NCI-H69 (cell line): Measurements from ENCODE around the gene GOLGA8B.
"Not testable (repeated sequence)": the region's sequence is repeated elsewhere in the genome, so short reads cannot be mapped to it uniquely, and the experiment has no call there.

Source experiments
- DNase-seq: peaks from one replicate; lab custom pipeline; 2025; lab: John Stamatoyannopoulos, UW

The GOLGA8B gene

DNA sequence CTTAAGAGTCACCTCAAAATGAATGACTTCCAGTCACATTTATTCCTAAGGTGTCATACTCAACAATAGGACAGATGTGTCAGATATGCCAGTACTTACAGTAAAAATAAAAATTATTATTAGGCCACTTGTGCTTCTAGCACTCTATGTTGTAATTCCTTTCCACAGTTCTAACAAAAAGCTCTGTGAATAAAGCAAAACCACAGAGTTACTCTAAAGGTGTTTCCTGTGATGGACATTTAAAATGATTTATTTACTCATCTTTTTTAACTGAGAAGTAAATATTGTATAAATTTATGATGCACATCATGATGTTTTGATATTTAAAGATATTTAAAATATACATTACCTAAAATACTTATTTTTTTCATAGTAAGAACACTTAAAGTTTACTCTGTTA lies 13.9 kb upstream of the GOLGA8B start:
- DNase-seq: no peak

- DNase-seq: no peak
Observed at GRCh38 chr15:34594361-34594760, 10.9 kb upstream of the GOLGA8B start.

GRCh38 chr15:34591306-34591705 lies 7.9 kb upstream of the GOLGA8B start:
- DNase-seq: peak; percentile 16

DNA sequence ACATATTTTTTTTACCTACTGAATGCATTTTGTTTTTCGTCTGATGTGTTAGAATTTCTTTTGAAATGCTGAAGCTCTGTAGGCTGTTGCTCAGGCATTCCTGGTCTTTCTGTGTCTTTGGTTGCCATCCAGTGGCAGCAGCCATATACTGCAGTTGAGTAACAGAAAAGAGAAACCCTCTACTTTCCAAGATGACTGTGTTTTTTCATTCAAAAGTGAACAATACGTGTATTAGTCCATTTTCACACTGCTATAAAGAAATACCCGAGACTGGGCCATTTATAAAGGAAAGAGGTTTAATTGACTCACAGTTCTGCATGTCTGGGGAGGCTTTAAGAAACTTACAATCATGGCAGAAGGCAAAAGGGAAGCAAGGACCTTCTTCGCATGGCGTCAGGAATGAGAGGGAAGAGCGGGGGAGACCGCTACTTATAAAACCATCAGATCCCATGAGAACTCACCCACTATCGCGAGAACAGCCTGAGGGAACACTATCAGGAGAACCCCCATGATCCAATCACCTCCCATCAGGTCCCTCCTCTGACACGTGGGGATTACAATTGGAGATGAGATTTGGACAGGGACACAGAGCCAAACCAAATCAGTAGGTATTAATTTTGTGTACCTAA lies 4.7 kb upstream of the GOLGA8B start:
- peak; percentile 84 for DNase-seq

- DNase-seq: not testable (repeated sequence)
Observed at GRCh38 chr15:34585966-34586365, 2.5 kb upstream of the GOLGA8B start.

- DNase-seq: no peak
Observed at GRCh38 chr15:34584996-34585395, 1.5 kb upstream of the GOLGA8B start.

GRCh38 chr15:34584330-34584668 lies 848 bp upstream of the GOLGA8B start:
- peak; percentile 9 for DNase-seq

DNA sequence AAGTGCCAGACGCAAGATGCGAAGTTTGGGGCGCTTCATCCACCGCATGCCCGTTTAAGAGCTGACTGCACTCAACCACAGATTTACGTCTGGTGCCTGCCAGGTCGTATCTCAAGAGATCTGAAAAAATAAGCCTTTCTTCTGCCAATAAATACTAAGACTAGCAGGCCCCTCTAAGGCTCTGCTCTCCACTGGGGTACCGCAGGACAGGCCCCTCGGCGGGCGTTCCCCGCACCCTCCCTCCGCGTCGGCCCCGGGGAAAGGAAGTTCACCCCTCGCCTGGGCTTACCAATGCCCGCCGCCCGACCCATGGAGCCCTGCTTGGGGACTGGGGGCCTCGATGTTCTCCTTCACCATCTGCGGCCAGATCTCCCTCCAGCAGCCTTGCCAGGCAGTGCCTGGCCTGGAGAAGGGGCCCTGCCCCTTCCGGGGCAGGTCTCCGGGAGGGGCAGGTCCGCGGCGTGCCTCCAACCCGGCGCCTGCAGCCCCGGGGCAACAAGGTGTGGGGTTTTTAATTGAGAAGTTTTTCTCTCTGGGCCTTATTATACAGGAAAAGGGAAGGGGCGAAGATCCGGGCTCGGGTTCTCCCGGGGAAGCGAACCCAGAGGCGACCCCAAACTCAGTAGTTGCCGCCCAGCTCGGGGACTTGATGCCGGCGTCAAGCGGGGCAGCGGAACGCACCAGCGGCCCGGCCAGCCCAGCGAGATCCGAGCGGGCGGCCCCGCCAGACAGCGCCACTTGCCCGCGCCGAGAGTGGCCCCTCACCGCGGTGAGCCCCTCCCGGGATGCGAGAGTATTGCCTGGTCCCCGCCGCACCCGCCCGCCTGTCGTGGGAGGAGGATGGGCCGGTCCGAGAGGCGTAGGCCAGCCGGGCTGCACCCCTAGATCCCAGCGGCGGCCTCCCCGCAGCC lies 735 bp downstream of the GOLGA8B start:
- peak; percentile 68 for DNase-seq

- not testable (repeated sequence) for DNase-seq
Observed at GRCh38 chr15:34581687-34582460, 1.6 kb downstream of the GOLGA8B start.

- DNase-seq: no peak
Observed at GRCh38 chr15:34581043-34581365, 2.4 kb downstream of the GOLGA8B start.

DNA sequence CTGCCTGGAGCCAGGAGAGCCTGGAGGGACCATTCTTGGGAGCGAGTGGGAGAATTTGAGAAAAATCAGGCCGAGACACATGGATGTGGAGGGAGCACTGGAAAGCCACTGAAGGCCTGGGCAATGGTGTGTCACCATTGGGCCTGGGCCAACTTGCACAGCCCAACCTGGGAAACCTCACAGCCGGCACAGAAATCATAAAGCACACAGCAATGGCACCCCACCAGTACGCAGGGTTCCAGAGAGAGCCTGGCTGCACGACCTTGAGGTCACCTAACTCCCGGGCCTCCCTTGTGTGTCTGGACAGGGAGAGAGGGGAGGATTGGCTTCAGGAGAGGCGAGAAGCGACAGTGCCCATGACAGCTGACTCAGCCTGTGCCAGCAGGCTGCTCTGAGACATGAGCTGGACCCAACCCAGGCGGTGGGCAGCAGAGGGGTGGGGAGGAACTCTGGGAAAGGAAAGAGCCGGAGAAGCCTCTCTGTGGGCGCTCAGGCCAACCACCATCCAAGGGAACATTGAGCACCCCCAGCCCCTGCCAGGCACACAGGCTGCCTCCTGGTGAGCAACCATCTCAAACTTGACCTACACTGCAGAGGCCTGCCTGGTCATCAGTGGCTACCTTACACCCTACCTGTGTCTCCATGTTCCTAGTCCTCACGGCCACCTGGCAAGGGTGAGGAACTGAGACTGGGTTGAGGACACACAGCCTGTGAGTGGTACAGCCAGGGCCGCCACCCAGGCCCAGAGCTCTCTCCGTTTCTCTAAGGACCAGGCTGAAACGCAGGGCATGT lies 3.0 kb downstream of the GOLGA8B start:
- DNase-seq: not testable (repeated sequence)

GRCh38 chr15:34578283-34578674 lies 5.2 kb downstream of the GOLGA8B start:
- DNase-seq: no peak

- DNase-seq: not testable (repeated sequence)
Observed at GRCh38 chr15:34577658-34578282, 5.7 kb downstream of the GOLGA8B start.

DNA sequence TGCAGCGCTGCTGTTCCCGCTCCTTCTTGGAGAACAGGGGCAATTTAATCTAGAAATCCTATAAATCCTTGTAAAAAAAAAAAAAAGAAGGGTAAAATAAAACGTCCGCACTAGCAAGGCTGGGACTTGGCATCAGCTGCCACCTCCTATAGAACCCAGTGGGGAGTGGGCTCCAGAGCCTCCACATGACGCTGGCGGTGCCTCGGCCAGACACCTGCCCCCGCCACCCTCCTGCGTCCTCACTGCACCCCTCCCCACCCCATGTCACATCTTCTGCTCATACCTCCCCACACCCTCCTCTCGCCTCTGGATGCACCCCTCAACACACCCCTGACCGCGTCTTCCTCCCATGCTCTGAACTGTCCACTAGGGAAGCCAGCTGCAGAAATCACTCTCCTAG lies 8.4 kb downstream of the GOLGA8B start:
- DNase-seq: not testable (repeated sequence)

DNA sequence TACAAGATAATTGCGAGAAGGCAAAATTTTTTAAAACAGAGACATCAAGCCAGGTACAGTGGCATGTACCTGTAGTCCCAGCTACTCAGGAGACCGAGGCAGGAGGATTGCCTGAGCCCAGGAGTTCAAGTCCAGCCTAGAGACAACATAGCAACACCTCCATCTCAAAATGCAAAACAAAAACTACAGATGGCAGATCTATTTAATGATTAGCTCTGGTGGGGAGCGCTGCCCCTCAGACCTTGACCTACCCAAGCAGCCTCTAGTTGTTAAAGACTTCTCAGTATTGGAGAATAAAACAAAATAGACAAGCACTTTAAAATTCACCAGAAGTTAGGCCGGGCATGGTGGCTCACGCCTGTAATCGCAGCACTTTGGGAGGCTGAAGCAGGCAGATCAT lies 10.5 kb downstream of the GOLGA8B start:
- not testable (repeated sequence) for DNase-seq

- not testable (repeated sequence) for DNase-seq
Observed at GRCh38 chr15:34572019-34572641, 11.3 kb downstream of the GOLGA8B start.

GRCh38 chr15:34569670-34570396 lies 13.6 kb downstream of the GOLGA8B start:
- not testable (repeated sequence) for DNase-seq

GRCh38 chr15:34567174-34567573 lies 16.3 kb downstream of the GOLGA8B start:
- DNase-seq: not testable (repeated sequence)

DNA sequence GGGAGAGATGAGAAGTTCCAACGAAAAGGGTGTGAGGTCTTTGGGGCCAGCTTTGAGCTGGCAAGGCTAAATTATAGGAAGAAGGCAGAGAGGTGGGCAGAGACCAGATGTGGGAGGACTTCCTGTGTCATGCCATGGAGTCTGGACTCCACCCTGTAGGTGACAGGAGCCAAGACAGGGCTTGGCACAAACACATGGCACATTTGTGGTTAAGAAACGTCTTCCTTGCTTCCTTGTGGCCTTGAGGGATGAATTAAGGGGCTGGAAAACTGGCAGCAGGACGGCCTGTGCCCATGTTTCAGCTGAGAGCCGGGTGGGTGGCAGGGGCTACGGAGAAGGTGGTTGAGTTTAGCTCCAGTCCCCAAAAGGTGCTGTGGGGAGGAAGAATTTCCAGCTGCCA lies 18.7 kb downstream of the GOLGA8B start:
- not testable (repeated sequence) for DNase-seq

- not testable (repeated sequence) for DNase-seq
Observed at GRCh38 chr15:34560814-34561213, 22.6 kb downstream of the GOLGA8B start.
